HepG2 (cell line): Measurements from ENCODE around the gene UNG. TPM values are rescaled to one million over a fixed set of nuclear protein-coding genes. Genes with fewer than 3 reads are reported as not detected.
A peak's percentile ranks its signal among the peaks of the same experiment; 100 is the strongest.

Experiments used
- AHDC1 ChIP-seq: sonication (generic); formaldehyde crosslinking; IDR thresholded peaks from 2 replicates; pipeline ENCODE4 v1.5.1; 2020; ENCODE audit warnings: mild to moderate bottlenecking, missing genetic modification reagents, borderline replicate concordance
- ELF1 ChIP-seq: sonication (generic); formaldehyde crosslinking; IDR thresholded peaks from 2 replicates; pipeline ENCODE4 v1.4.0; 2020; ENCODE audit warnings: missing genetic modification reagents
- IKZF1 ChIP-seq: fragments of 450-650 bp; IDR thresholded peaks from 2 replicates; pipeline ENCODE4 v1.7.1; 2016
- KAT7 ChIP-seq: IDR thresholded peaks from 2 replicates; pipeline ENCODE4 v1.6.1; 2018; ENCODE audit warnings: borderline replicate concordance, missing compliant biosample characterization
- KDM2A ChIP-seq: sonication (generic); formaldehyde crosslinking; IDR thresholded peaks from 2 replicates; pipeline ENCODE4 v1.4.0; 2020; ENCODE audit warnings: low read depth, missing genetic modification reagents, borderline replicate concordance
- MEIS1 ChIP-seq: sonication (generic); formaldehyde crosslinking; IDR thresholded peaks from 2 replicates; pipeline ENCODE4 v1.9.0; 2021; ENCODE audit warnings: mild to moderate bottlenecking, missing genetic modification reagents, moderate library complexity, borderline replicate concordance
- RBFOX2 ChIP-seq: fragments of 200-400 bp; formaldehyde crosslinking; IDR thresholded peaks from 2 replicates; pipeline ENCODE4 v1.6.1; 2017; ENCODE audit warnings: low read depth, mild to moderate bottlenecking, low read length
- ZBED4 ChIP-seq: sonication (generic); formaldehyde crosslinking; IDR thresholded peaks from 2 replicates; pipeline ENCODE4 v1.4.0; 2020; ENCODE audit warnings: missing genetic modification reagents, borderline replicate concordance
- ZBTB20 ChIP-seq: sonication (generic); formaldehyde crosslinking; IDR thresholded peaks from 2 replicates; pipeline ENCODE4 v1.8.1; 2023; ENCODE audit warnings: missing genetic modification reagents, low read depth, mild to moderate bottlenecking, borderline replicate concordance
- ZNF138 ChIP-seq: sonication (generic); formaldehyde crosslinking; IDR thresholded peaks from 2 replicates; pipeline ENCODE4 v1.5.0; 2020; ENCODE audit warnings: mild to moderate bottlenecking, low read depth, missing genetic modification reagents
- ZNF17 ChIP-seq: sonication (generic); formaldehyde crosslinking; IDR thresholded peaks from 2 replicates; pipeline ENCODE4 v1.5.0; 2020; ENCODE audit warnings: mild to moderate bottlenecking, missing genetic modification reagents
- ZNF256 ChIP-seq: sonication (generic); formaldehyde crosslinking; conservative IDR thresholded peaks from 2 replicates; pipeline ENCODE4 v1.4.0; 2020; ENCODE audit warnings: missing genetic modification reagents
- ZNF660 ChIP-seq: sonication (generic); formaldehyde crosslinking; IDR thresholded peaks from 2 replicates; pipeline ENCODE4 v1.5.1; 2020; ENCODE audit warnings: mild to moderate bottlenecking, low read depth, missing genetic modification reagents, borderline replicate concordance
- polyA plus RNA-seq, 8 experiments: library from polyadenylated mRNA; depleted of rRNA in 3 of 8; stranded (reverse) in 7 of 8; unstranded in 1 of 8; fragments of >200 nt; fragmentation: Illumina TruSeq in 4 of 8; extraction: Trizol in 4 of 8; gene quantifications; 2 replicates each; pipeline versions ENCODE4 v1.2.1 to v1.2.3, GENCODE V29; 2011 to 2016; ENCODE audit warnings: low read depth in 4 of 8, missing spikeins in 1 of 8, mixed read lengths in 1 of 8; ENCODE audit not compliant: insufficient read depth in 1 of 8
- total RNA-seq, 5 experiments: library from RNA; depleted of rRNA; stranded (reverse); fragments of >200 nt; fragmentation: Illumina TruSeq; extraction: Trizol; gene quantifications; 2 replicates each; pipeline ENCODE4 v1.2.3, GENCODE V29; 2016; ENCODE audit warnings: low read depth in 1 of 5
- TF ChIP-seq, protein P1 (sequence below): sonication (generic); formaldehyde crosslinking; IDR thresholded peaks from 2 replicates; pipeline ENCODE4 v1.5.1; 2020; ENCODE audit warnings: missing genetic modification reagents, mild to moderate bottlenecking, borderline replicate concordance
- TF ChIP-seq, protein P2 (sequence below): sonication (generic); formaldehyde crosslinking; IDR thresholded peaks from 2 replicates; pipeline ENCODE4 v1.9.0; 2021; ENCODE audit warnings: missing genetic modification reagents, mild to moderate bottlenecking, borderline replicate concordance

Gene UNG
- total and polyA plus RNA-seq, 2 of the 13 experiments (the other 11 are each of a cell fraction or from before 2014, with no cell fraction given): 23.3 to 114 TPM

DNA sequence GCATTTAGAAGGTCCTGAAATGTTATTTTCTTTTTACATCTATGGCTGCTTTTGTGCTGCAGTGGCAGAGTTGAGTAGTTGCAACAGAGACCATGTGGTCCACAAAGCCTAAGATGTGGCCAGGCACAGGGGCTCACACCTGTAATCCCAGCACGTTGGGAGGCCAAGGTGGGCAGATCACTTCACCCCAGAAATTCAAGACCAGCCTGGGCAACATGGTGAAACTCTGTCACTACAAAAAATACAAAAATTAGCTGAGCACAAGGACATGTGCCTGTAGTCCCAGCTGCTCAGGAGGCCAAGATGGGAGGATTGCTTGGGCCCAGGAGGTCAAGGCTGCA is 31.6 kb upstream of the UNG start (continued):
- TF ChIP-seq AHDC1 (no peak), ELF1 (CRISPR knock-in tag) (0 out of 2 replicates have a peak, but pooled peaks have one; percentile 0), ZNF256 (0 out of 2 replicates have a peak, but pooled peaks have one; percentile 5), MEIS1 (no peak), IKZF1 (no peak), KDM2A (CRISPR knock-in tag) (no peak), ZNF17 (CRISPR knock-in tag) (no peak), ZNF660 (no peak), ZBED4 (CRISPR knock-in tag) (no peak), KAT7 (CRISPR knock-in tag) (no peak), ZBTB20 (CRISPR knock-in tag) (no peak), ZNF138 (no peak), RBFOX2 (peak; percentile 7; the same call in 1 of the 2 replicates)
- TF ChIP-seq, protein P1, sequence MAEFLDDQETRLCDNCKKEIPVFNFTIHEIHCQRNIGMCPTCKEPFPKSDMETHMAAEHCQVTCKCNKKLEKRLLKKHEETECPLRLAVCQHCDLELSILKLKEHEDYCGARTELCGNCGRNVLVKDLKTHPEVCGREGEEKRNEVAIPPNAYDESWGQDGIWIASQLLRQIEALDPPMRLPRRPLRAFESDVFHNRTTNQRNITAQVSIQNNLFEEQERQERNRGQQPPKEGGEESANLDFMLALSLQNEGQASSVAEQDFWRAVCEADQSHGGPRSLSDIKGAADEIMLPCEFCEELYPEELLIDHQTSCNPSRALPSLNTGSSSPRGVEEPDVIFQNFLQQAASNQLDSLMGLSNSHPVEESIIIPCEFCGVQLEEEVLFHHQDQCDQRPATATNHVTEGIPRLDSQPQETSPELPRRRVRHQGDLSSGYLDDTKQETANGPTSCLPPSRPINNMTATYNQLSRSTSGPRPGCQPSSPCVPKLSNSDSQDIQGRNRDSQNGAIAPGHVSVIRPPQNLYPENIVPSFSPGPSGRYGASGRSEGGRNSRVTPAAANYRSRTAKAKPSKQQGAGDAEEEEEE (CRISPR knock-in tag): no peak
- TF ChIP-seq, protein P2, sequence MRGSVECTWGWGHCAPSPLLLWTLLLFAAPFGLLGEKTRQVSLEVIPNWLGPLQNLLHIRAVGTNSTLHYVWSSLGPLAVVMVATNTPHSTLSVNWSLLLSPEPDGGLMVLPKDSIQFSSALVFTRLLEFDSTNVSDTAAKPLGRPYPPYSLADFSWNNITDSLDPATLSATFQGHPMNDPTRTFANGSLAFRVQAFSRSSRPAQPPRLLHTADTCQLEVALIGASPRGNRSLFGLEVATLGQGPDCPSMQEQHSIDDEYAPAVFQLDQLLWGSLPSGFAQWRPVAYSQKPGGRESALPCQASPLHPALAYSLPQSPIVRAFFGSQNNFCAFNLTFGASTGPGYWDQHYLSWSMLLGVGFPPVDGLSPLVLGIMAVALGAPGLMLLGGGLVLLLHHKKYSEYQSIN: no peak
